ENCODE data around the gene CDH2.

- TF ChIP-seq, protein P1, sequence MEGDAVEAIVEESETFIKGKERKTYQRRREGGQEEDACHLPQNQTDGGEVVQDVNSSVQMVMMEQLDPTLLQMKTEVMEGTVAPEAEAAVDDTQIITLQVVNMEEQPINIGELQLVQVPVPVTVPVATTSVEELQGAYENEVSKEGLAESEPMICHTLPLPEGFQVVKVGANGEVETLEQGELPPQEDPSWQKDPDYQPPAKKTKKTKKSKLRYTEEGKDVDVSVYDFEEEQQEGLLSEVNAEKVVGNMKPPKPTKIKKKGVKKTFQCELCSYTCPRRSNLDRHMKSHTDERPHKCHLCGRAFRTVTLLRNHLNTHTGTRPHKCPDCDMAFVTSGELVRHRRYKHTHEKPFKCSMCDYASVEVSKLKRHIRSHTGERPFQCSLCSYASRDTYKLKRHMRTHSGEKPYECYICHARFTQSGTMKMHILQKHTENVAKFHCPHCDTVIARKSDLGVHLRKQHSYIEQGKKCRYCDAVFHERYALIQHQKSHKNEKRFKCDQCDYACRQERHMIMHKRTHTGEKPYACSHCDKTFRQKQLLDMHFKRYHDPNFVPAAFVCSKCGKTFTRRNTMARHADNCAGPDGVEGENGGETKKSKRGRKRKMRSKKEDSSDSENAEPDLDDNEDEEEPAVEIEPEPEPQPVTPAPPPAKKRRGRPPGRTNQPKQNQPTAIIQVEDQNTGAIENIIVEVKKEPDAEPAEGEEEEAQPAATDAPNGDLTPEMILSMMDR (IDR thresholded peaks at IDR 0.05): no peak
- no peak for TF ChIP-seq POLR2A (IDR thresholded peaks at IDR 0.05)
Observed at GRCh38 chr18:28079883-28080282, 97.0 kb downstream of the CDH2 start.

Measured in ovary (tissue), 3 donors.